ENCODE results near the gene C1orf198.

The C1orf198 gene, protein sequence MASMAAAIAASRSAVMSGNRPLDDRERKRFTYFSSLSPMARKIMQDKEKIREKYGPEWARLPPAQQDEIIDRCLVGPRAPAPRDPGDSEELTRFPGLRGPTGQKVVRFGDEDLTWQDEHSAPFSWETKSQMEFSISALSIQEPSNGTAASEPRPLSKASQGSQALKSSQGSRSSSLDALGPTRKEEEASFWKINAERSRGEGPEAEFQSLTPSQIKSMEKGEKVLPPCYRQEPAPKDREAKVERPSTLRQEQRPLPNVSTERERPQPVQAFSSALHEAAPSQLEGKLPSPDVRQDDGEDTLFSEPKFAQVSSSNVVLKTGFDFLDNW

GRCh38 chr1:230867903-230868735 is at the start of gene C1orf198:
Gene C1orf198, minus strand, starts transcription at chr1:230868521. Its CDS starts 9 bp downstream, at chr1:230868512.
- DNase-seq = peak; percentile 69

GRCh38 chr1:230917284-230918135 is 49.2 kb upstream of the C1orf198 start:
- DNase-seq = peak; percentile 78

- DNase-seq = no peak
Observed at GRCh38 chr1:230916587-230917283, 48.4 kb upstream of the C1orf198 start.

DNA sequence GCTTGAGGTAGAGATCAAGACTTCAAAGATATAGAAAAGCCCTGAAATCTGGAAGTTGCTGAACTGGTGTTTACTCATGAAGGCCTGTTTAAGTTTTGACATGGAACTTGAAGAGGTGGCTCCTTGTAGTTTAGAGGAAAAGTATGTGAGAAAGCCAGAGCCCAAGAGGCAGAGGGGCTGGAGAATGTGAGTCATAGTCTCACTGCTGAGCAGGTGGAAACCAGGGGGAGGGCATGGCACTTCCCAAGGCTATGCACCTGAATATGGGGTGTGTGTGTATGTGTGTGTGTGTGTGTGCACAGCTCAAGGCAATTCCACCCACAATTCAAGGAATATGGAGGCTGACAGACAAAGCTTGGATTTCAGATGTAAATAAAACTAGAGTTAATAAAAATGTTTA is 46.8 kb upstream of the C1orf198 start:
- DNase-seq = no peak

DNA sequence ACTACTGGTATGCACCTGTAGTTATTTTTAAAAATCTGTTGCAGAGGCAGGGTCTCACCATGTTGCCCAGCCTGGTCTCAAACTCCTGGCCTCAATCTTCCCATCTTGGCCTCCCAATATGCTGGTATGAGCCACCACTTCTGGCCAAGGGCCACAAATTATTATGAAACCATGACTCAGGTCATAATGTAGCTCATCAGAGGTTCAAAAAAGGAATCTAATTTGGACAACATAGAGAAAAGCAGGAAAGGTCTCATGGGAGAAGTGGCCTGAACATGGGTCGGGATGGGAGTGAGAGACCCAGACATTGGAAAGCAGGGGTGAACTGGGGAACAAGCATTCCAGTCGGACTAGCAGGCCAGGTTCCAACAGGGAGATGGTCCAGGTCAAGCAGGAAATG is 45.2 kb upstream of the C1orf198 start:
- no peak for DNase-seq

- no peak for DNase-seq
Observed at GRCh38 chr1:230910755-230911117, 42.4 kb upstream of the C1orf198 start.

DNA sequence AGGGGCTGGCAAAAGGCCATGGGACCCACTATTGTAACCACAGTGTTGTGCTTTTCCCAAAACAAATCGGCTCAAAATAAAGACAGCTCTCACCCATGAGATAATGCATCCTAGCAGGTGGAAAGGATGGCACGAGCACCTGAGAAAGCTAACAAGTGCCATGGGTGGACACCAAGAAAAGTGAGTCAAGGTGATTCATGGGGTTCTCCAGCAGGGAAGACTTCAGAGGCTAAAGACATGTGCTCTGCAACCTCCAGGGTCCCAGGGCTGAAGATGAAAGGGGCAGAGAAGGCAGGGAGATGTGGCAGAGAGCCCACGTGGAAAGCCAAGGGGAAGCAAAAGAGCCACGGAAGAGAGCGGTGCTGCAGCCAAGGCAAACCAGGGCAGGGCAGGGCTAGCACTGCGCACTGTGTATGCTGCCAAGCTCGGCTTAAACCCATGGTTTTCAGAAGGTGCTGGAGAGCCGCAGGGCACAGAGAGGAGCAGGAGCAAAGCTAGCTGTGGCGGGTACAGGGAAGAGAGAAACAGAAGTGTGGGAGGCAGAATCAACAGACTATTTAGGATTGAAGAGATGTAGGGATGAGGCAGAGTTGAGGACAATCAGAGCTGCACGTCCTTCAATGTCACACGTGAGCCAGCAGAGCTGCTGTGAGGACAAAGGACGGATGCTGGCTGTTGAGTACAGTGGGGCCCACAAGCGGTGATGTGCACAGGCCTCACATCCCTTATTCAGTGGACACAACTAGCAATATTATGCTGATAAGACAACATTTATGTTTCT is 41.8 kb upstream of the C1orf198 start:
- no peak for DNase-seq

DNA sequence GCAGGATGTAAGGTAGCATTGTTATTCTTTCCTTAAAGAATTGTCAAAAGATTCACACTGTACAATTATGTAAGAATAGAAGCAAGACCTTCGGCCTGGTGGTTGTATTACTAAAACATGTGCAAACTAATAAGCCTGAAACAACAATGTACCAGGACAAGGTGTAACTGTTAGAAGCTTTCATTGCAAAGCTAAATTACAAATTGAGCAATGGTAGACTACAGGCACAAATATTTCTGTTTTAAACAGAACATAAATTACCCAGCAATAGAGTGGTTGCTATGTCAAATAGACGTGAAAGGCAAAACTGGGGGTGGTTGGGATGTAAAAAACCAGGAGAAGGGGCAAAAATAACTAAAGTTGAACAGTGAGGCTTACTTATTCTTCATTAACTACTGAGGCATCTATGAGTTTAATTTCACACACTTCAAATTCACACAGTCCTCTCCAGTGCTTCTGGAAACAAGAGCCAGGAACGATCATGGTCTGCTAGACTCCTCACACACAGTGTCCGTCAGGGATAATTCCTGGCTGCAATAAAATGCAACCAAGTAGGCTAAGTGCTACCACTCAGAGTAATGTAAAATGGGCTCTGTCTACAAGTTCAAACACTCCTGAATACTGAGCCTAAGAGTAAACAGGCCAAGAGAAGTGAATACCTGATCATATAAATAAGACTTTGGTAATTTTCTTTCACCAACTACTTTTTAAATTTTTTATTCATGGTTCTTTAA is 39.3 kb upstream of the C1orf198 start:
- no peak for DNase-seq

DNA sequence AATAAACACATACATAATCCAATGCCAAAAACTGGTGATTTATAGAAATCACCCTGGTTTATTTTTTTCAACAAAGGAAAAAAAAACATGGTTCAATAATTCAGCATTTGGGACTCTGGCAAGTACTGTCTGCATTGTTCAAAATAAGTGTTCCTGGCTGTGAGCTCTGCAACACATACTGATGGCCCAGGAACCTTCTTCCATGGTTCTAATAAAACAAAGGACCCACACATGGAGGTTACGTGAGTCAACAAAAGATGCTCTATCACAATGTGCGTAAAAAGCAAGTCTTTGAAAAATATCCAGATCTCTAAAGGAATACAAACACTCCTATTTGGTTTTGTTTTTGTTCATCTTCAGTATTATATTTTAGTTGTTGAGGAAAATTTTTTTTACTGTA is 37.9 kb upstream of the C1orf198 start:
- DNase-seq = no peak

GRCh38 chr1:230905733-230906132 is 37.4 kb upstream of the C1orf198 start:
- DNase-seq = no peak

DNA sequence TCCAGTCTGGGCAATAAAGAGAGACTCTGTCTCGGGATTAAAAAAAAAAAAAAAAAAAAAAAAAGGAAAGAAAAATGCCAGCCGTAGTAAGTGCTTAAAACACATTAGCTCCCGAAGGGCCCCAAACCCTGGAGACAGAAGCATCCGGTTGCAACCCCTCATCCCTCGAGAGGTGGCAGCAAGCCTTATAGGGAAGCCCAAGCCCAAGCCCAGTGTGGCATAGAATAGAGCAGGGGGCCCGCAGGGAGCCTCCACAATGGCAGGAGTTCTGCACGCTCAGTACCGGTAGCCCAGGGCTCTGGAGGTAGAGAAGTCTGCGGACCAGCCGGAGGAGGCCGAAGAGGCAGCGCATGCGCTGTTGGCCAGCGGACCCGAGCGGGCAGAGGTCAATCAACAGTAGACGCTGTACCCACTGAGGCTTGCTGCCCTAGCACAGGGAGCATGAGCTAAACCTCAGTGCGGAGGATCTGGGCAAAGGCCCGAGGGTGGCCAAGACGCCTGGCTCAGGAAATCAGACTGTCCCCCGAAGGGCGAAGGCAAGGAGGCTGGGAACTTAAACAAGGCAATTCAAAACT is 34.1 kb upstream of the C1orf198 start:
- no peak for DNase-seq

DNA sequence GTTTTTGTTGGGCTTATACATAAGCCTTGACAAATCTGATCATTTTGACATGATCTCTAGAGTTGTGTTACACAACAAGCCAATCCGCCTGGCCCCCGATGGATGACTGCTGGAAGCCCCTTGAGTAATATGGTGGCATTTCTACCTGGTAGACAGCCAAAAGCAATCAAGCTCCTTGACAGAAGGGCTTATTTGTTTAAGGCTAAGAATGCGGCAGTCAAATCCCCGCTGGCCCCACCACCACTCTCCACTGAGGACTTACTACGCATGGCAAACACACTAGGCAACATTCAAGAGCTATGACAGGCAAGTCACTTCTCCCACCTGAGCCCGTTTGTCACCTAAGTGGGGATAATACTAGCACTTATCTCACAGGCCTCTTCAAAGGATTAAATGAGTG is 33.4 kb upstream of the C1orf198 start:
- no peak for DNase-seq

DNA sequence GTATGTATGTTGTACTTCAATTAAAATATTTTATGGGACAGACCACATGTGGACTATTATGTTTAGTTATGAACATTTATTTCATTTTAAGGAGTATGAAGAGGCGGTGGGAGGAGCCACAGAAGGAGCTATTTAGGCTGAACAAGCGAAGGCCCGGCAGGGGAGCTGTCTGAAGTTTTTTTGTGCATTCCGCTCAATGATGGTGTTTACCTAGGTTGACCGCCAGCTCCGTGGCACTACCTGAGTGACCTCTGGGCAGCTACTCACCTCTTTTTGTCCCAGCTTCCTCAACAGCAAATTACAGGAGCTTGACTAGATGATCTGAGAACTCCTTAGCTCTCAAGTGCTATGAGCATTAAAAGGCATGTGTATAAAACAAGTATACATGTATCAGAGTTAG is 32.7 kb upstream of the C1orf198 start:
- DNase-seq = no peak

GRCh38 chr1:230899841-230900251 is 31.5 kb upstream of the C1orf198 start:
- no peak for DNase-seq

DNA sequence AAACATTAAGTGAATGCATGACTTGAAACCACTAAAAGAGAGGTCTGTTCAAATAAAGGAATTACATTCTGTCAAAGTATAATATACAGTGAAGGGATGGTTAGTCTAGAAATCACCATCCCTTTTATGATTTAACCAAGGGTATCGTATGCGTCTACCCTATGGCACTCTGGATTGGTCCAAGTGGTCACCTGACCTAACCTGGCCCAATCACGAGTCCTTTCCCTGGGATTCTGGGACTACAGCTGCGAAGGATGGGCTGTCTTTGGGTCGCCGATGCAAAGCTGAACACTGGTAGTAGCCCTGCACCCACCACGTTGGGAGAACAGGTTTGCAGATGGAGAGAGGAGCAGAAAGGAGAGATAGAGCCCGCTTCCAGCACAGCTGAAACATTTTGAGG is 30.4 kb upstream of the C1orf198 start:
- no peak for DNase-seq

DNA sequence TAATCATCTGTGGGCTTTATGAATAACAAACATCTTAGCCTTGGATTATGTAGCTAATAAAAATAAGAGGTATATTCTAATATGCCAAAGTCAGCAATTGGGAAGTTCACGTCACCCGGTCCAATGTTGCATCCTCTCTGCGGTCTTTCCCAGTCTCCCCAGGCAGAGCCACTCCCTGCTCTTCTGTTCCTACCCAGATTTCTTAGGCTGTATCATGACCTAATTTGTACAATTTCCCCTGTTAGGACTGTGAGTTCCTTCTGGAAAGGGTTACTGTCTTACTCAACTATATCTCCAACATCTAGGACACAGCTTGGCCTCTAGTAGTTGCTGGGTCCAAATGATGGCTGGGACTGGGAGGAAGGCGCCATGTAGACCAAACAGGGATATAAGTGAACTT is 29.8 kb upstream of the C1orf198 start:
- no peak for DNase-seq

DNA sequence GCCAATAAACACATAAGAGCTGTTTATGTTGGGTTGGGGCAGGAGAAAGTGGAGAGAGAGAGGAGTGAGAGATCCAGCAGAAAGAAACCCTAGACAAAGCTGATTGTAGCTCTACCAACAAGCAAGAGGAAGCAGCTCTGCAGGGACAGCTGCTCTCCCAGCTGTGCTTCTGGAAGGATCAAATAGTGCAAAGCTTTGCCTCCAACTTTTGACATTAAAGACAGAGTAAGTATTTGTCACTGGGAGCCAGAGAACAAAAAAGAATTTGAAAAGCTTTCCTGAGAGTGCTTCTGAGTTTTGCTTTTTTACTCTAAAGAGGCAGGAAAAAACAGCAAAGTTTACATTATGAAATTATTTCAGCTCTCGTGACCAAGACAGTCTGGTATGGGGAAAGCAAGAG is 28.5 kb upstream of the C1orf198 start:
- no peak for DNase-seq

DNA sequence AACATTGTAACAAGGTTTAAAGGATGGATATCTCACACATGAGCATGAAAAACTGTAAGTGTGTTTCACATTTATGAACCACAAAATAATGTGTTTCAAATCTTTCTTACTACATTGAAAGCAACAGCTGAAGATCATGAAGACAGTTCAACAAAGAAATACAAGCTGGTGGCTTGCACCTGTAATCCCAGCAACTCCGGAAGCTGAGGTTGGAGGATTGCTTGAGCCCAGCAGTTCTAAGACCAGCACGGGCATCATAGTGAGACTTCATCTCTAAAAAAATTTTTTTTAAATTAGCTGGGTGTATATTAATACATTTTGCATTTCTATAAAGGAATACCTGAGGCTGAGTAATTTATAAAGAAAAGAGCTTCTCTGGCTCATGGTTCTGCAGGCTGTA is 27.1 kb upstream of the C1orf198 start:
- DNase-seq = no peak

- DNase-seq = no peak
Observed at GRCh38 chr1:230894664-230895063, 26.3 kb upstream of the C1orf198 start.

GRCh38 chr1:230894032-230894431 is 25.7 kb upstream of the C1orf198 start:
- DNase-seq = no peak

- DNase-seq = no peak
Observed at GRCh38 chr1:230892018-230892491, 23.7 kb upstream of the C1orf198 start.
